Measurements from ENCODE around the gene LRRC8D.
"Not testable (repeated sequence)": the region's sequence is repeated elsewhere in the genome, so short reads cannot be mapped to it uniquely, and the experiment has no call there.

Gene LRRC8D

GRCh38 chr1:89820422-89821321, at the start of gene LRRC8D:
Gene LRRC8D (plus strand): TSS chr1:89821032. CDS start chr1:89933069, 112,037 bp downstream.
- TF ChIP-seq CTCF (conservative IDR thresholded peaks at IDR 0.05): no peak

GRCh38 chr1:89771991-89772560, 48.8 kb upstream of the LRRC8D start:
- no peak for TF ChIP-seq CTCF (conservative IDR thresholded peaks at IDR 0.05)
- no peak overlapping the region for H3K27ac ChIP-seq

More at GRCh38 chr1:89820422-89821321, at the start of gene LRRC8D:
- peak within 1 kb of the TSS; percentile 87 for H3K27ac ChIP-seq

GRCh38 chr1:89776104-89776503, 44.7 kb upstream of the LRRC8D start:
- H3K27ac ChIP-seq: not testable (repeated sequence)

GRCh38 chr1:89777271-89777670, 43.6 kb upstream of the LRRC8D start:
- not testable (repeated sequence) for H3K27ac ChIP-seq

GRCh38 chr1:89779151-89779940, 41.5 kb upstream of the LRRC8D start:
- H3K27ac ChIP-seq: no peak overlapping the region
- no peak for TF ChIP-seq CTCF (conservative IDR thresholded peaks at IDR 0.05)

- peak; percentile 73 for TF ChIP-seq CTCF (conservative IDR thresholded peaks at IDR 0.05)
Measured at GRCh38 chr1:89780721-89781120, 40.1 kb upstream of the LRRC8D start.

GRCh38 chr1:89781494-89782126, 39.2 kb upstream of the LRRC8D start:
- H3K27ac ChIP-seq: no peak overlapping the region
- no peak for TF ChIP-seq CTCF (conservative IDR thresholded peaks at IDR 0.05)

More at GRCh38 chr1:89780721-89781120, 40.1 kb upstream of the LRRC8D start:
- H3K27ac ChIP-seq: no peak overlapping the region

- TF ChIP-seq CTCF (conservative IDR thresholded peaks at IDR 0.05): no peak
- no peak overlapping the region for H3K27ac ChIP-seq
Measured at GRCh38 chr1:89786628-89787214, 34.1 kb upstream of the LRRC8D start.
